ENCODE measurements around the gene NUP214.

GRCh38 chr9:131218370-131218769 is 93.0 kb downstream of the NUP214 start:
- no peak for TF ChIP-seq SUZ12 (IDR thresholded peaks at IDR 0.05)
- TF ChIP-seq NFRKB (IDR thresholded peaks at IDR 0.05) = no peak
- no peak for TF ChIP-seq ARNT (IDR thresholded peaks at IDR 0.05)
- TF ChIP-seq BHLHE40 (IDR thresholded peaks at IDR 0.05; ENCODE audit: borderline replicate concordance) = no peak
- no peak for TF ChIP-seq CTBP1 (IDR thresholded peaks at IDR 0.05; ENCODE audit: borderline replicate concordance)
- no peak for TF ChIP-seq PKNOX1 (IDR thresholded peaks at IDR 0.05)
- TF ChIP-seq HDGF (IDR thresholded peaks at IDR 0.05; ENCODE audit: borderline replicate concordance) = no peak
- TF ChIP-seq TARDBP (IDR thresholded peaks at IDR 0.05) = no peak
- no peak for TF ChIP-seq FOXK2 (IDR thresholded peaks at IDR 0.05)
- TF ChIP-seq FOXA1 (IDR thresholded peaks at IDR 0.05) = no peak
